Gastrocnemius medialis (tissue), 4 donors: ENCODE results near the gene SDC1.

Experiments used
- CTCF ChIP-seq, 5 experiments: fragments of 450-650 bp in 3 of 5; fragments of 200-600 bp in 2 of 5; sonication (generic) in 2 of 5; IDR thresholded peaks in 4 of 5; conservative IDR thresholded peaks in 1 of 5; 1 replicate in 4 of 5; 2 replicates in 1 of 5; pipeline ENCODE4 v1.5.1; 2016 to 2019; ENCODE audit warnings: antibody characterized with exemption in 5 of 5, mild to moderate bottlenecking in 3 of 5, moderate library complexity in 3 of 5
- POLR2A ChIP-seq, 2 donors: fragments of 450-650 bp; IDR thresholded peaks; one replicate each; pipeline ENCODE4 v1.6.1; 2017; ENCODE audit warnings: antibody characterized with exemption in 2 of 2, mild to moderate bottlenecking in 2 of 2, moderate library complexity in 2 of 2

- TF ChIP-seq CTCF (IDR thresholded peaks at IDR 0.05 in 4 of 5, conservative IDR thresholded peaks at IDR 0.05 in 1 of 5) (no peak), POLR2A (IDR thresholded peaks at IDR 0.05) (no peak)
These were observed 50.5 kb downstream of the SDC1 start for GRCh38 chr2:20174410-20174809.
